H9 (cell line): Measurements from ENCODE around the gene SIVA1. TPM values are rescaled to one million over a fixed set of nuclear protein-coding genes. Genes with fewer than 3 reads are reported as not detected.

Experiments used
- DNase-seq: peaks from one replicate; pipeline ENCODE4 v3.0.0-alpha.2; 2017
- H2AFZ ChIP-seq: one replicate; pipeline ENCODE4 v1.6.1; 2013; ENCODE audit warnings: mild to moderate bottlenecking, low read length, control low read depth, moderate library complexity
- H2AK5ac ChIP-seq: 2 replicates; pipeline ENCODE4 v1.6.1; 2013; ENCODE audit warnings: low read length, control low read depth, mixed read lengths; ENCODE audit not compliant: insufficient read length
- H2BK120ac ChIP-seq: one replicate; pipeline ENCODE4 v1.6.1; 2013; ENCODE audit warnings: low read depth, mild to moderate bottlenecking, low read length, control low read depth, inconsistent platforms; ENCODE audit not compliant: poor library complexity, severe bottlenecking
- H2BK12ac ChIP-seq: 2 replicates; pipeline ENCODE4 v1.6.1; 2013; ENCODE audit warnings: low read length, control low read depth, mixed read lengths, low read depth; ENCODE audit not compliant: insufficient read length
- H2BK15ac ChIP-seq: 2 replicates; pipeline ENCODE4 v1.6.1; 2013; ENCODE audit warnings: low read depth, low read length, control low read depth
- H2BK20ac ChIP-seq: one replicate; pipeline ENCODE4 v1.6.1; 2013; ENCODE audit warnings: low read depth, mild to moderate bottlenecking, low read length, control low read depth, inconsistent platforms; ENCODE audit not compliant: poor library complexity, severe bottlenecking
- H2BK5ac ChIP-seq: 2 replicates; pipeline ENCODE4 v1.6.1; 2013; ENCODE audit warnings: low read length, control low read depth, mixed read lengths; ENCODE audit not compliant: insufficient read length
- H3K14ac ChIP-seq: 2 replicates; pipeline ENCODE4 v1.6.1; 2013; ENCODE audit warnings: low read length, control low read depth; ENCODE audit not compliant: insufficient read depth
- H3K18ac ChIP-seq: 2 replicates; pipeline ENCODE4 v1.6.1; 2013; ENCODE audit warnings: low read depth, mild to moderate bottlenecking, mixed read lengths, low read length, control low read depth; ENCODE audit not compliant: insufficient read length
- H3K23ac ChIP-seq: 2 replicates; pipeline ENCODE4 v1.6.1; 2013; ENCODE audit warnings: low read length, control low read depth, mixed read lengths, low read depth; ENCODE audit not compliant: insufficient read length
- H3K23me2 ChIP-seq: 2 replicates; pipeline ENCODE4 v1.6.1; 2013; ENCODE audit warnings: low read depth, mild to moderate bottlenecking, mixed read lengths, low read length, control low read depth; ENCODE audit not compliant: insufficient read length, poor library complexity, severe bottlenecking
- H3K27ac ChIP-seq: 2 replicates; pipeline ENCODE4 v1.5.1; 2013; ENCODE audit warnings: low read length, control low read depth, mixed read lengths, low read depth; ENCODE audit not compliant: insufficient read length
- H3K27me3 ChIP-seq: 2 replicates; pipeline ENCODE4 v1.6.1; 2013; ENCODE audit warnings: low read length, control low read depth, inconsistent platforms; ENCODE audit not compliant: insufficient read depth
- H3K4ac ChIP-seq: 2 replicates; pipeline ENCODE4 v1.6.1; 2013; ENCODE audit warnings: low read depth, mild to moderate bottlenecking, control low read depth, inconsistent platforms, low read length, moderate library complexity
- H3K4me1 ChIP-seq: 2 replicates; pipeline ENCODE4 v1.6.1; 2013; ENCODE audit warnings: low read length, control low read depth, inconsistent platforms; ENCODE audit not compliant: insufficient read depth
- H3K4me2 ChIP-seq: 2 replicates; pipeline ENCODE4 v1.6.1; 2013; ENCODE audit warnings: low read length, control low read depth, mixed read lengths; ENCODE audit not compliant: insufficient read length, insufficient read depth
- H3K56ac ChIP-seq: 2 replicates; pipeline ENCODE4 v1.6.1; 2013; ENCODE audit warnings: low read depth, mild to moderate bottlenecking, mixed read lengths, low read length, control low read depth; ENCODE audit not compliant: insufficient read length
- H3K79me1 ChIP-seq: 2 replicates; pipeline ENCODE4 v1.6.1; 2013; ENCODE audit warnings: low read depth, mild to moderate bottlenecking, moderate library complexity, low read length, control low read depth, inconsistent platforms; ENCODE audit not compliant: insufficient read depth, poor library complexity, severe bottlenecking
- H3K79me2 ChIP-seq: 2 replicates; pipeline ENCODE4 v1.6.1; 2013; ENCODE audit warnings: low read length, control low read depth, inconsistent platforms; ENCODE audit not compliant: insufficient read depth
- H3K9ac ChIP-seq: 2 replicates; pipeline ENCODE4 v1.6.1; 2013; ENCODE audit warnings: low read length, control low read depth, mixed read lengths; ENCODE audit not compliant: insufficient read length; ENCODE audit errors: extremely low read depth
- H3K9me3 ChIP-seq: one replicate; pipeline ENCODE4 v1.6.1; 2013; ENCODE audit warnings: low read depth, low read length, inconsistent platforms; ENCODE audit not compliant: control insufficient read depth
- H3T11ph ChIP-seq: one replicate; pipeline ENCODE4 v1.6.1; 2013; ENCODE audit warnings: mild to moderate bottlenecking, low read length, control low read depth, inconsistent platforms
- H4K20me1 ChIP-seq: one replicate; pipeline ENCODE4 v1.6.1; 2013; ENCODE audit not compliant: control insufficient read depth, insufficient read length, insufficient read depth
- H4K5ac ChIP-seq: 2 replicates; pipeline ENCODE4 v1.6.1; 2013; ENCODE audit warnings: low read depth, mild to moderate bottlenecking, mixed read lengths, low read length, control low read depth; ENCODE audit not compliant: insufficient read length
- H4K8ac ChIP-seq: replicated peaks from 2 replicates; pipeline ENCODE4 v1.6.1; 2013; ENCODE audit warnings: low read length, control low read depth, mixed read lengths, low read depth; ENCODE audit not compliant: insufficient read length
- H4K91ac ChIP-seq: 2 replicates; pipeline ENCODE4 v1.6.1; 2013; ENCODE audit warnings: low read depth, mild to moderate bottlenecking, moderate library complexity, mixed read lengths, low read length, control low read depth; ENCODE audit not compliant: insufficient read length
- H3K27ac Mint-ChIP-seq, 3 experiments: 2 replicates in 2 of 3; 3 replicates in 1 of 3; pipeline ENCODE4 v1.8.0; 2020 to 2021; ENCODE audit warnings: mixed read lengths in 3 of 3, mild to moderate bottlenecking in 1 of 3, moderate library complexity in 1 of 3
- H3K27me3 Mint-ChIP-seq: 2 replicates; pipeline ENCODE4 v1.8.0; 2021; ENCODE audit warnings: low read depth, mild to moderate bottlenecking, moderate library complexity, mixed read lengths
- H3K36me3 Mint-ChIP-seq, 3 experiments: 2 replicates in 2 of 3; 3 replicates in 1 of 3; pipeline ENCODE4 v1.8.0; 2020 to 2021; ENCODE audit warnings: low read depth in 3 of 3, mixed read lengths in 3 of 3; ENCODE audit not compliant: insufficient read depth in 1 of 3
- H3K4me1 Mint-ChIP-seq, 2 experiments: 2 replicates each; pipeline ENCODE4 v1.8.0; 2020; ENCODE audit warnings: mixed read lengths in 2 of 2
- H3K4me3 Mint-ChIP-seq, 2 experiments: 2 replicates in 1 of 2; 3 replicates in 1 of 2; pipeline ENCODE4 v1.8.0; 2020 to 2021; ENCODE audit warnings: mild to moderate bottlenecking in 2 of 2, mixed read lengths in 2 of 2, moderate library complexity in 1 of 2
- H3K9me3 Mint-ChIP-seq, 2 experiments: 2 replicates in 1 of 2; 3 replicates in 1 of 2; pipeline ENCODE4 v1.8.0; 2020; ENCODE audit warnings: mild to moderate bottlenecking in 2 of 2, mixed read lengths in 2 of 2, moderate library complexity in 1 of 2
- WGBS: extraction: QIAGEN DNeasy Blood & Tissue Kit; methylation state at CpG from one replicate; pipeline ENCODE4 v1.1.7; 2013; ENCODE audit warnings: missing lambda C conversion rate, low lambda C conversion rate, mixed read lengths; ENCODE audit not compliant: insufficient read length; ENCODE audit errors: extremely low coverage; 5-methylcytosine and 5-hydroxymethylcytosine counted together
- total RNA-seq: library from RNA; stranded (reverse); gene quantifications from 2 replicates; pipeline ENCODE4 v1.2.1, GENCODE V29; 2021
- TF ChIP-seq, protein P1 (sequence below): fragments of 200-600 bp; sonication (generic); conservative IDR thresholded peaks from 3 replicates; pipeline ENCODE4 v1.8.0; 2021; ENCODE audit warnings: antibody characterized with exemption, mild to moderate bottlenecking

SIVA1 gene
- total RNA-seq, 1 experiment from 2014 or later: 125 TPM

DNA sequence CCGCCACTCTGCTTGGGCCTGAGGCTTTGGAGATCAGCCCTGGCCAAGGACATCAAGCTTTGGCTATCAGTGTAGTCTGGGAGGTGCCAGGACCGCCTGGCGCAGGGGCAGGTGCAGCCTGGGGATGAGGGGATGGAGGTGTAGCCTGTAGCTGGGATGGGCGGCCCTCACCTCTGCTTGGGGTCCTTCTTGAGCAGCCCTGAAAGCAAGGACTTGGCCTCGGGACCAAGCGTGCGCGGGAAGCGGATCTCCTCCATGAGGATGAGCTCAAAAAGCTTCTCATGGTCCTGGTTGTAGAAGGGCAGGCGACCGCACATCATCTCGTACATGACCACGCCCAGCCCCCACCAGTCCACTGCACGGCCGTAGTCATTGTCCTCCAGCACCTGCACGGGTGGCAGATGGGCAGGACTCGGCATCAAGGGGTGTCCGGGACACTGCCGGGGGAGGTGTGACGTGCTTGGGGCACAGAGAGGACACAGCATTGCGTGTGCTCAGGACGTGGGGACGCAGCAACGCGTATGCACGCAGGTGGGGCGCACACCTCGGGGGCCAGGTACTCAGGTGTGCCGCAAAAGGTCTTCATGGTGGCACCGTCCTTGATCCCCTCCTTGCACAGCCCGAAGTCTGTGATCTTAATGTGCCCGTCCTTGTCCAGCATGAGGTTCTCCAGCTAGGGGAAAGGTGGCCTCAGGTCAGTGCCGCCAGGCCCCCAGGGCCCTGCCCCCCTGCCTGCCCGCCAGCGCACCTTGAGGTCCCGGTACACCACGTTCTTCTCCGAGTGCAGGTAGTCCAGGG lies 20.0 kb downstream of the SIVA1 start:
- Histone ChIP-seq H3K79me1 (no peaks in the 10 kb centered on the region), H2AK5ac (no peak overlapping the region), H3K4ac (no peak overlapping the region), H3K79me2 (no peaks in the 10 kb centered on the region), H3K9ac (no peak overlapping the region), H3K27me3 (no peaks in the 10 kb centered on the region), H2BK5ac (no peak overlapping the region), H2BK120ac (no peak overlapping the region), H3K56ac (no peak overlapping the region), H4K91ac (no peak overlapping the region), H2BK12ac (no peak overlapping the region), H4K8ac (no peak overlapping the region), H3K14ac (no peak overlapping the region), H3K23ac (no peak overlapping the region), H4K5ac (no peak overlapping the region), H3K9me3 (no peaks in the 10 kb centered on the region), H4K20me1 (no peaks in the 10 kb centered on the region), H3T11ph (no peak overlapping the region), H3K18ac (no peak overlapping the region), H3K27ac (no peak overlapping the region), H2BK20ac (no peak overlapping the region), H2BK15ac (no peak overlapping the region), H3K4me1 (no peaks in the 10 kb centered on the region), H2AFZ (no peak overlapping the region), H3K23me2 (peaks cover 2% of the 10 kb centered on the region), H3K4me2 (no peak overlapping the region)
- H3K9me3 Mint-ChIP-seq: peaks cover 0 to 9% of the 10 kb centered on the region in 2 experiments; a peak in 4 of 5 replicates
- no peak overlapping the region for H3K27ac Mint-ChIP-seq
- no peaks in the 10 kb centered on the region for H3K27me3 Mint-ChIP-seq
- TF ChIP-seq, protein P1, sequence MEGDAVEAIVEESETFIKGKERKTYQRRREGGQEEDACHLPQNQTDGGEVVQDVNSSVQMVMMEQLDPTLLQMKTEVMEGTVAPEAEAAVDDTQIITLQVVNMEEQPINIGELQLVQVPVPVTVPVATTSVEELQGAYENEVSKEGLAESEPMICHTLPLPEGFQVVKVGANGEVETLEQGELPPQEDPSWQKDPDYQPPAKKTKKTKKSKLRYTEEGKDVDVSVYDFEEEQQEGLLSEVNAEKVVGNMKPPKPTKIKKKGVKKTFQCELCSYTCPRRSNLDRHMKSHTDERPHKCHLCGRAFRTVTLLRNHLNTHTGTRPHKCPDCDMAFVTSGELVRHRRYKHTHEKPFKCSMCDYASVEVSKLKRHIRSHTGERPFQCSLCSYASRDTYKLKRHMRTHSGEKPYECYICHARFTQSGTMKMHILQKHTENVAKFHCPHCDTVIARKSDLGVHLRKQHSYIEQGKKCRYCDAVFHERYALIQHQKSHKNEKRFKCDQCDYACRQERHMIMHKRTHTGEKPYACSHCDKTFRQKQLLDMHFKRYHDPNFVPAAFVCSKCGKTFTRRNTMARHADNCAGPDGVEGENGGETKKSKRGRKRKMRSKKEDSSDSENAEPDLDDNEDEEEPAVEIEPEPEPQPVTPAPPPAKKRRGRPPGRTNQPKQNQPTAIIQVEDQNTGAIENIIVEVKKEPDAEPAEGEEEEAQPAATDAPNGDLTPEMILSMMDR: no peak
- DNase-seq: no peak
- no peak overlapping the region; a peak in 1 of 5 replicates for H3K4me3 Mint-ChIP-seq
- H3K4me1 Mint-ChIP-seq: peaks cover 13 to 14% of the 10 kb centered on the region in 2 experiments
- WGBS: no CpG with 5 or more reads among the region's 38 CpGs
- peaks cover 34 to 51% (median 50%) of the 10 kb centered on the region in 3 experiments for H3K36me3 Mint-ChIP-seq
